GM20431 (cell line): Measurements from ENCODE around the gene CLCN5.

ENCODE experiments used
- in situ Hi-C: fragments of 300-500 bp; cut with MseI, MboI; formaldehyde crosslinking; loops from one replicate; pipeline ENCODE4 v1.15.0; 2020; ENCODE audit warnings: low sequenced_read_pairs; ENCODE audit not compliant: unreplicated experiment

The CLCN5 gene

GRCh38 chrX:49922291-49923241, at the start of gene CLCN5:
Gene CLCN5 (plus strand): TSS chrX:49922596. CDS start chrX:49925299, 2,703 bp downstream.
- in situ Hi-C loops: loop anchor here (25.0 kb wide), 2 partner anchors 165 to 665 kb away; no protein-coding TSS in a partner anchor

- in situ Hi-C loops: no loop called here
These were observed 45.6 kb upstream of the CLCN5 start for GRCh38 chrX:49876750-49877149.

- in situ Hi-C loops: no loop called here
These were observed 44.8 kb upstream of the CLCN5 start for GRCh38 chrX:49877397-49878101.

- in situ Hi-C loops: no loop called here
These were observed 44.1 kb upstream of the CLCN5 start for GRCh38 chrX:49878128-49878833.

GRCh38 chrX:49878834-49879655, 43.4 kb upstream of the CLCN5 start, which contains the start of gene USP27X:
Gene USP27X (plus strand): TSS chrX:49879484. CDS start chrX:49880308, 824 bp downstream.
- in situ Hi-C loops: no loop called here

- in situ Hi-C loops: no loop called here
These were observed 42.6 kb upstream of the CLCN5 start for GRCh38 chrX:49879656-49880277.

- in situ Hi-C loops: no loop called here
These were observed 41.7 kb upstream of the CLCN5 start for GRCh38 chrX:49880668-49881067.

GRCh38 chrX:49884290-49884862, 38.0 kb upstream of the CLCN5 start:
- in situ Hi-C loops: no loop called here

- in situ Hi-C loops: no loop called here
These were observed 29.9 kb upstream of the CLCN5 start for GRCh38 chrX:49892542-49892941.

- in situ Hi-C loops: no loop called here
These were observed 25.4 kb upstream of the CLCN5 start for GRCh38 chrX:49896951-49897350.

GRCh38 chrX:49901048-49901447, 21.3 kb upstream of the CLCN5 start:
- in situ Hi-C loops: loop anchor here (25.0 kb wide), 2 partner anchors 186 to 686 kb away; no protein-coding TSS in a partner anchor

GRCh38 chrX:49910344-49910743, 12.1 kb upstream of the CLCN5 start:
- in situ Hi-C loops: loop anchor here (25.0 kb wide), 2 partner anchors 177 to 677 kb away; no protein-coding TSS in a partner anchor

- in situ Hi-C loops: loop anchor here (25.0 kb wide), 2 partner anchors 175 to 675 kb away; no protein-coding TSS in a partner anchor
These were observed 10.3 kb upstream of the CLCN5 start for GRCh38 chrX:49912086-49912485.

- in situ Hi-C loops: loop anchor here (25.0 kb wide), 2 partner anchors 174 to 674 kb away; no protein-coding TSS in a partner anchor
These were observed 9.5 kb upstream of the CLCN5 start for GRCh38 chrX:49912861-49913260.

GRCh38 chrX:49915361-49916222, 6.8 kb upstream of the CLCN5 start:
- in situ Hi-C loops: loop anchor here (25.0 kb wide), 2 partner anchors 172 to 672 kb away; no protein-coding TSS in a partner anchor

GRCh38 chrX:49919617-49920016, 2.8 kb upstream of the CLCN5 start:
- in situ Hi-C loops: loop anchor here (25.0 kb wide), 2 partner anchors 168 to 668 kb away; no protein-coding TSS in a partner anchor

- in situ Hi-C loops: loop anchor here (25.0 kb wide), 2 partner anchors 166 to 666 kb away; no protein-coding TSS in a partner anchor
These were observed 1.3 kb upstream of the CLCN5 start for GRCh38 chrX:49921109-49921508.
